GM08714 (cell line): ENCODE data around the gene TMEM259.

Experiments used
- H3K4me3 ChIP-seq: fragments of 200-500 bp; sonication (Bioruptor generic); 2 replicates; pipeline ENCODE4 v1.5.1; 2014; ENCODE audit warnings: mild to moderate bottlenecking, low read length, inconsistent platforms
- ZNF274 ChIP-seq: IDR thresholded peaks from 2 replicates; pipeline ENCODE4 v1.6.1; 2012; ENCODE audit warnings: mild to moderate bottlenecking, low read depth, low read length

The TMEM259 gene

DNA sequence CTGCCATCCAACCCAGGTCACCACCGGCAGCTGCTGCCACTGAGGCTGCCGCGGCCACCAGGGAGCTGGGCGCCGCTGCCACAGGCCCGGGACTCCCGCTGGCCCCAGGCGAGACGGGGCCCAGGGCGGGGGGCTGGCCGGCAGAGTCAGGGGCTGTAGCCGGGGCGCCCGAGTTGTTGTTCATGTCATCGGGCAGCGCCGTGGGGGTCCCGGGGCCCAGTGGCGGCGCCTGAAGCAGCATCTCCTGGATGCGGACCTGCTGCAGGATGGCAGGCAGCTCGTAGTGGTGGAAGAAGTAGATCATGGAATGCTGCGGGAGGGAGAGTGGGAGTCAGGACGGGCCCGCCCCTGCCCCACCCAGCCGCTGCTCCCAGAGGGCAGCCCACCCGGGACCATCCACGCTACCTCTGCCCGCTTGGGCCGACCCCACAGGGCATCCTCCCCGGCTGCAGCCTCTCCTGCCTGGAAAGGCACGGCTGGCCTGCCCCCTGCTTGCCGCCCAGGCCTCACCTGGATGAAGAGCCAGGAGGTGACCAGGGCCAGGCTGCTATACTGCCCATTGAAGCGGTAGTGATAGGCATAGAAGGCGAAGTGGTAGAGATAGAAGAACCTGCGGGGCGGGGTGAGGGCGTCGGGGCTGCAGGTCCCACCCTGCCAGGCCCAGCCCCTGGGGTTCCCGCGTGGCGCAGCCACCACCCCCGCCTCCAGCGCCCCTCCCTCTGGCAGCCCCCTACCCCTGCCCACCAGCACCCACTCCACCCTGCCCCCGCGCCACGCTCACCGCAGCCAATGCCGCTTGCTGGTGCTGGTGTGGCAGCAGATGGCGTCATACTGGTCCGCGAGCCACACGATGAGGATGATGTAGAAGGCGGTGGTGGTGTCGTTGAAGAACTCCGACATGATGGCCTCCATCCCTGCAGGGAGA lies 10.1 kb downstream of the TMEM259 start:
- no peak overlapping the region for H3K4me3 ChIP-seq
- no peak for TF ChIP-seq ZNF274

DNA sequence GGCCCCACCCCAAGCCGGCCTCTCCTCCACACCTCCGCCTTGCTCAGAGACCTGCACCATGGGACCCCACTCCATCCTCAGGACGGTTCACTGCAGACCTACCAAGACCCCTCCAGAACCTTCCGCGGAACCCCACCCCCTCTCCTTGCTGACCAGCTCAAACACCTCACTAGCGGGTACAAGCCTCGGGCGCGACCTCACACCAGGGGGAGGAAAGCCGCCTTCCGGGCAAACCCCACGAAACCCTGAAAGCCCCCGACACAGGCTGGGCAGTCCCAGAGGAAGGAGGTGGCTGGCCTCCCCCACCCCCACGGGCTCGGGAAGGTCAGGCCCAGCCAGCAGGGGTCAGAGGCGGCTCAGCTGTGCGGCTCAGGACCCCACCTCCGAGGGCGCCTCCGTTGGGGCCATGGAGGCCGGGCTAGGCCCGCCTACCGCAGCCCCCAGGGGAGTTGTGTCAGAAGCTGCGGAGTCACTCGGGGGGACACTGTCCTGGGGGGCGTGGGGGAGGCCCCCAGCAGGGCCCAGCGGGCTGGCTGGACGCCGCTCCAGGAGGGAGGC lies 10.9 kb downstream of the TMEM259 start:
- TF ChIP-seq ZNF274: no peak
- no peak overlapping the region for H3K4me3 ChIP-seq

DNA sequence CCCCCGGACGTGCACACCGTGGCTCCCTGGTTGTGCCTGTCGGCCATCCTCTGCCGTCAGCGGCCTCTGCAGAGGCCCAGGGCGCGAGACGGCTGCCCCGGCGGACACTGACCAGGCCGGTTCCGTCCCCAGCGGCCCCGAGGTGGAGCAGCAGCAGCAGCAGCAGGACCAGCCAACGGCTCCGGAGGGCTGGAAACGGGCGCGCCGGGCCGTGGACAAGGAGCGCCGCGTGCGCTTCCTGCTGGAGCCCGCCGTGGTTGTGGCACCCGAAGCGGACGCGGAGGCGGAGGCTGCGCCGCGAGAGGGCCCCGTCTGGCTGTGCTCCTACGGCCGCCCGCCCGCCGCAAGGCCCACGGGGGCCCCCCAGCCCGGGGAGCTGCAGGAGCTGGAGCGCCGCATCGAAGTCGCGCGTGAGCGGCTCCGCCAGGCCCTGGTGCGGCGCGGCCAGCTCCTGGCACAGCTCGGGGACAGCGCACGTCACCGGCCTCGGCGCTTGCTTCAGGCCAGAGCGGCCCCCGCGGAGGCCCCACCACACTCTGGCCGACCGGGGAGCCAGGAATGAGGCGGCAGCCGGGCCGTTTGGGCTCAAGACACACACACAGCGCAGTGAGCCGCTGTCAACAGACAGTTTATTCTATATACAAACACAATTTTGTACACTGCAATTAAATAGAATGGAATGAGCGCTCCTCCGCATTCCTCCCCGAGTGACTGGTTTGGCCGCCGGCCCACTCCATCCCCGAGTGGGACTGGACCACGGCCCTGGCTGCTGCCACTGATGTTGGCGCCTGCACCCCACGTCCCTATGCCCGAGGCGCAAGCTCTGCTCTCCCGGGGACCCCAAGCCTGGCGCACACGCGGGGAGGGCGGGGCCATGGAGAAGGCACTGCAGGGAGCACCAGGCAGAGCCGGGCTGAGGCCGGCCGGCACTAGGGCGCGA lies 11.6 kb downstream of the TMEM259 start:
- no peak for TF ChIP-seq ZNF274
- H3K4me3 ChIP-seq: no peak overlapping the region

DNA sequence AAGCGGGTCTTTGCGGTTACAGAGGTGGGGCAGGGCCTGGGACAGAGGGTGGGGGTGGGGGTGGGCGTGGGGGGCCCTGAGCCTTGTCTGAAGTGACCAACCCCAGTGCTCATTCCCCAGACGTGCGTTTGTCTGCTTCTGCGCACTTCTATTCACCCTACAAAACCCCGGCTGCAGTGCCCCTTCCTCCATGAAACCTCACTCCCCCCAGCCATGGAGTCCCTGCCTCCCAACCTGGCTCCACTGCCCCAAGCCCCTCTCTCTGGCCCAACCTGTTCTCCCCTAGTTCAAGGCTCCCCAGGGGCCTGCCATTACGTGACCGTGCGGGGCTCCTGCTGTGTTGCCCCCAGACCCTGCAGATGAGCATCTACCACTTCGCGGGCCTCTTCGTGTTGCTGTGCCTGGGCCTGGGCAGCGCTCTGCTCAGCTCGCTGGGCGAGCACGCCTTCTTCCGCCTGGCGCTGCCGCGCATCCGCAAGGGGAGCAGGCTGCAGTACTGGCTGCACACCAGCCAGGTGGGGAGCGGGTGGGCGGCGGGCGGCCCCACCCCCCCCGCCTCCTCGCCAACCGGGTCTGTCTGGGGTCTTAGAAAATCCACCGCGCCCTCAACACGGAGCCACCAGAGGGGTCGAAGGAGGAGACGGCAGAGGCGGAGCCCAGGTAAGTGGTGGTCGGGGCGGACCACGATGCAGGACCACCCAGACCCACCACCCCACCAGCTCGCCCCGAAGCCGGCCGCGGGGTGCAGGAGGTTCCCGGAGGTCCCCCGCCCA lies 12.5 kb downstream of the TMEM259 start:
- no peak for TF ChIP-seq ZNF274
- H3K4me3 ChIP-seq: no peak overlapping the region

DNA sequence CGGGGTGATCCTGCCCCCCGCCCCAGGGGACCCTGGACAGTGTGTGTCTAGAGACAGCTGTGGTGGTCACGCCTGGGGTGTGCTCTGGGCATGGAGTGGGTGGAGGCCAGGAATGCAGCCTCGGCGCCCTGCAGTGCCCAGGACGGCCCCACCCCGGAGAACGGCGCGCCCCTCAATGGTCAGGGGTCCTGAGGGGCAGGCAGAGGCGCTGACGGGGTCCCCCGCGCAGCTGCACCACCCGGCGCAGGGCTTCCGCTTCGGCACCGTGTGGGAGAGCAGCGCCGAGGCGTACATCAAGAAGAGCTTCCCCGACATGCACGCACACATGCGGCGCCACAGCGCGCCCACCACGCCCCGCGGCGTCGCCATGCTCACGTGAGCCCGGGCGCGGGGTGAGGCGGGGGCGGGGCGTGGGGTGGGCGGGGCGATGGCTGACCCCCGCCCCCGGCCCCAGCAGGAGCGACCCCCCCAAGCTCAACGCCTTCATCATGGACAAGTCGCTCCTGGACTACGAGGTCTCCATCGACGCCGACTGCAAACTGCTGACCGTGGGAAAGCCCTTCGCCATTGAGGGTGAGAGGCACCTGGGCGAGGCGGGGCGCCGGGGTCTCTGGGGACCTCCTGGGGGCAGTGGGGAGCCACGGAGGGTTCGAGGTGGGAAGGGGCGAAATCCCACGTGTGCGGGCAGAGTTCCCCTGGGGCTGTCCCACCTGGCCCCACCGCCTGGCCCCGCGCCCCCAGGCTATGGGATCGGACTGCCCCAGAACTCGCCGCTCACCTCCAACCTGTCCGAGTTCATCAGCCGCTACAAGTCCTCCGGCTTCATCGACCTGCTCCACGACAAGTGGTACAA lies 13.3 kb downstream of the TMEM259 start:
- H3K4me3 ChIP-seq: no peak overlapping the region
- TF ChIP-seq ZNF274: no peak

DNA sequence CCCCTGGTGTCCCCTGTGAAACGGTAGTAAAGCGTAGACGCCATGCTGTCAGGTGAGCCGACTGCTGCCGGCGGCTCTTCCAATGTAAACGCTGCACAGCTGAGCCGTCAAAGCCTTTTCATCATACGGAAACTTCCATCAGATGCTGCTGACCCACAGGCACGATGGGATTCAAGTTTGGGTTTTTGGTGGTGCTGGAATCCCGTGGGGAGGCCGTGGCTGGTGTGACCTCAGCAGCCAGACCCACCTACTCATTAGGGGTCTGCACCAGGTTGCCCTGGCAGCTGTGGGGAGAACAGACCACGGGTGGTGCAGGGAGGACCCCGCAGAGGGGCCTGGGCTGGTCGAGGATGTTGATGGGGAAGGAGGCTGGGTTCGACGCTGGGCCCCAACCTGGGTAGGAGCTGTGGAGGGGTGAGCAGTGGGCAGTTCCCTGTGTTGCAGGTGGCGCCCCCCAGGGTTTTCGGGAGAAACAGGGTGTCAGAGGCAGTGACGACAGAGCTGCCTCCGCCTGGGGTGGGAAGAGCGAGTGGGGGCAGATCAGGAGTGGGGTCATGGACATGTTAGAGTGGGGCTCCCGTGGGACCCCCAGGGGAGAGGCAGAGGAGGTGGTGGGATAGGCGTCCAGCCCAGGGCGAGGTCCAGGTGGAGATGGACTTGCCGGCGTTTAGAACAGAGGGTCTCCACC lies 14.1 kb downstream of the TMEM259 start:
- no peak for TF ChIP-seq ZNF274

DNA sequence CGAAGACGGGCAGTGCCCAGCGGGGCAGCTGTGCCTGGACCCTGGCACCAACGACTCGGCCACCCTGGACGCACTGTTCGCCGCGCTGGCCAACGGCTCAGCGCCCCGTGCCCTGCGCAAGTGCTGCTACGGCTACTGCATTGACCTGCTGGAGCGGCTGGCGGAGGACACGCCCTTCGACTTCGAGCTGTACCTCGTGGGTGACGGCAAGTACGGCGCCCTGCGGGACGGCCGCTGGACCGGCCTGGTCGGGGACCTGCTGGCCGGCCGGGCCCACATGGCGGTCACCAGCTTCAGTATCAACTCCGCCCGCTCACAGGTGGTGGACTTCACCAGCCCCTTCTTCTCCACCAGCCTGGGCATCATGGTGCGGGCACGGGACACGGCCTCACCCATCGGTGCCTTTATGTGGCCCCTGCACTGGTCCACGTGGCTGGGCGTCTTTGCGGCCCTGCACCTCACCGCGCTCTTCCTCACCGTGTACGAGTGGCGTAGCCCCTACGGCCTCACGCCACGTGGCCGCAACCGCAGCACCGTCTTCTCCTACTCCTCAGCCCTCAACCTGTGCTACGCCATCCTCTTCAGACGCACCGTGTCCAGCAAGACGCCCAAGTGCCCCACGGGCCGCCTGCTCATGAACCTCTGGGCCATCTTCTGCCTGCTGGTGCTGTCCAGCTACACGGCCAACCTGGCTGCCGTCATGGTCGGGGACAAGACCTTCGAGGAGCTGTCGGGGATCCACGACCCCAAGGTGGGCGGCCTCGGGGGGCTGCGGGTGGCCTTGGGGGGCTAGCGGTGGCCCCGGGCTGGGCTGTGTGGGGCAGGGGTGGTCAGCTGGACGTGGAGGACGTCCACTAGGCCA lies 15.9 kb downstream of the TMEM259 start:
- TF ChIP-seq ZNF274: no peak

More for the DNA sequence above, 14.1 kb downstream of the TMEM259 start:
- no peak overlapping the region for H3K4me3 ChIP-seq

DNA sequence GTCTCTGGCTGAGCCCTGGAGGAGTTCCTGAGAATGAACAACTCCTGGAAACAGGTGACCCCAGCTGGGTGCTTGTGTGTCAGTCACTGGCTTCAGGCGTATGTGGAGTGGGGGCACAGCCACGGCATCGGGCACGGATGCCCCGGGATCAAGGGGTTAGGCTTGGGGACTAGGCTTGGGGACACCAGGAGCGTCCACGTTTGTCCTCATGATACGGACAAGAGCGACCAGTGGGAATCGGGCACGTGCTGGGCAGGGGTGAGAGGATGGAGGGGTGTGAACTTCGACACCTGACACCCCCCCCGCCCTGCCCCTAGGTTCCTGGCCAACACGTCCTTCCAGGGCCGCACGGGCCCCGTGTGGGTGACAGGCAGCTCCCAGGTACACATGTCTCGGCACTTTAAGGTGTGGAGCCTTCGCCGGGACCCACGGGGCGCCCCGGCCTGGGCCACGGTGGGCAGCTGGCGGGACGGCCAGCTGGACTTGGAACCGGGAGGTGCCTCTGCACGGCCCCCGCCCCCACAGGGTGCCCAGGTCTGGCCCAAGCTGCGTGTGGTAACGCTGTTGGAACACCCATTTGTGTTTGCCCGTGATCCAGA lies 16.6 kb downstream of the TMEM259 start:
- no peak overlapping the region for H3K4me3 ChIP-seq
- TF ChIP-seq ZNF274: no peak

More for the DNA sequence above, 15.9 kb downstream of the TMEM259 start:
- no peak overlapping the region for H3K4me3 ChIP-seq

DNA sequence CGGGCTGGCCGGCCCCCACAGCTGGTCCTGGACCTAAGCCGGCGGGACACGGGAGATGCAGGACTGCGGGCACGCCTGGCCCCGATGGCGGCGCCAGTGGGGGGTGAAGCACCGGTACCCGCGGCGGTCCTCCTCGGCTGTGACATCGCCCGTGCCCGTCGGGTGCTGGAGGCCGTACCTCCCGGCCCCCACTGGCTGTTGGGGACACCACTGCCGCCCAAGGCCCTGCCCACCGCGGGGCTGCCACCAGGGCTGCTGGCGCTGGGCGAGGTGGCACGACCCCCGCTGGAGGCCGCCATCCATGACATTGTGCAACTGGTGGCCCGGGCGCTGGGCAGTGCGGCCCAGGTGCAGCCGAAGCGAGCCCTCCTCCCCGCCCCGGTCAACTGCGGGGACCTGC lies 17.6 kb downstream of the TMEM259 start:
- no peak overlapping the region for H3K4me3 ChIP-seq
- no peak for TF ChIP-seq ZNF274

DNA sequence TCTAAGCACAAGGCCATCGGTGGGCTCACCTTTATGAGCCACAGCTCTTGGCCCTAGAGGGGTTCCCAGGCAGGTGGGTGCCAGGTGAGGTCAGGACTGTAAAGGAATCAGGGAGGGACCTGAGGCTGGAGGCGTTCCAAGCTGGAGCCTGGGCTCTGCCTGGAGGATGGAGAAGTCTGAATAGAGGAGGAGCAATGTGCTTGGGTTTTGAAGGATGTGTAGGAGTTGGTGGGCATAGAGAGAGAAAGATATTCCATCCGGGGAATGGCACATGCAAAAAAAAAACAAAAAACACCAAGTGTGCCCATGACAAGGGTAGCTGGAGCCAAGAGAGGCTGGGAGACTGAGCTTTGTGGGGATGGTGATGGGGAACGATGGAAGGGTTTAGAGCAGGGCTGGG lies 18.3 kb downstream of the TMEM259 start:
- H3K4me3 ChIP-seq: no peak overlapping the region
- no peak for TF ChIP-seq ZNF274
